Liver (tissue), 9 donors: ENCODE measurements around the gene RPS6KA5. TPM values are rescaled to one million over a fixed set of nuclear protein-coding genes. Genes with fewer than 3 reads are reported as not detected.
A peak's percentile ranks its signal among the peaks of the same experiment; 100 is the strongest.

ENCODE experiments used
- DNase-seq: peaks from one replicate; pipeline ENCODE4 v3.0.0-alpha.2; 2017; ENCODE audit warnings: low spot score
- H3K27ac ChIP-seq, 2 donors: one replicate each; pipeline ENCODE4 v1.7.0; 2013; ENCODE audit warnings: inconsistent platforms in 2 of 2, low read length in 2 of 2, control low read depth in 1 of 2, low read depth in 1 of 2, mild to moderate bottlenecking in 1 of 2
- H3K27me3 ChIP-seq, 4 donors: one replicate each; pipeline versions ENCODE4 v1.6.1 to v1.7.0; 2013; ENCODE audit warnings: low read length in 3 of 4, inconsistent platforms in 1 of 4, mild to moderate bottlenecking in 1 of 4, moderate library complexity in 1 of 4; ENCODE audit not compliant: control insufficient read depth in 4 of 4, insufficient read depth in 4 of 4
- H3K36me3 ChIP-seq, 4 donors: one replicate each; pipeline versions ENCODE4 v1.6.1 to v1.7.0; 2013; ENCODE audit warnings: low read length in 3 of 4, mild to moderate bottlenecking in 3 of 4, low read depth in 1 of 4, moderate library complexity in 1 of 4; ENCODE audit not compliant: control insufficient read depth in 4 of 4, insufficient read depth in 3 of 4
- H3K4me1 ChIP-seq, 4 donors: one replicate each; pipeline versions ENCODE4 v1.6.1 to v1.7.0; 2013; ENCODE audit warnings: low read length in 3 of 4, mild to moderate bottlenecking in 3 of 4, moderate library complexity in 1 of 4; ENCODE audit not compliant: control insufficient read depth in 4 of 4, insufficient read depth in 4 of 4
- H3K4me3 ChIP-seq, 3 donors: one replicate each; pipeline versions ENCODE4 v1.6.1 to v1.7.0; 2013; ENCODE audit warnings: low read length in 3 of 3, control low read depth in 1 of 3, low read depth in 1 of 3, mild to moderate bottlenecking in 1 of 3
- H3K9ac ChIP-seq, 2 donors: one replicate each; pipeline ENCODE4 v1.7.0; 2013; ENCODE audit warnings: low read length in 2 of 2, mild to moderate bottlenecking in 2 of 2, moderate library complexity in 2 of 2, control low read depth in 1 of 2, low read depth in 1 of 2
- H3K9me3 ChIP-seq, 4 donors: one replicate each; pipeline versions ENCODE4 v1.6.1 to v1.7.0; 2013; ENCODE audit warnings: low read length in 3 of 4; ENCODE audit not compliant: control insufficient read depth in 4 of 4
- ATF3 ChIP-seq: IDR thresholded peaks from 2 replicates; pipeline ENCODE4 v1.6.1; 2016; ENCODE audit warnings: antibody characterized with exemption
- EGR1 ChIP-seq, 2 donors: IDR thresholded peaks; 2 replicates each; pipeline ENCODE4 v1.6.1; 2016 to 2018; ENCODE audit warnings: antibody characterized with exemption in 2 of 2, low read depth in 2 of 2
- FOXA1 ChIP-seq: IDR thresholded peaks from 2 replicates; pipeline ENCODE4 v1.6.1; 2016; ENCODE audit warnings: antibody characterized with exemption
- FOXA2 ChIP-seq: IDR thresholded peaks from 2 replicates; pipeline ENCODE4 v1.6.1; 2016; ENCODE audit warnings: antibody characterized with exemption
- GABPA ChIP-seq, 2 donors: IDR thresholded peaks in 1 of 2; conservative IDR thresholded peaks in 1 of 2; 2 replicates each; pipeline ENCODE4 v1.6.1; 2016; ENCODE audit warnings: antibody characterized with exemption in 2 of 2, mild to moderate bottlenecking in 1 of 2, moderate library complexity in 1 of 2
- HNF4A ChIP-seq, 2 donors: conservative IDR thresholded peaks; 2 replicates each; pipeline ENCODE4 v1.6.1; 2016; ENCODE audit warnings: antibody characterized with exemption in 2 of 2, mild to moderate bottlenecking in 2 of 2
- HNF4G ChIP-seq: IDR thresholded peaks from 2 replicates; pipeline ENCODE4 v1.6.1; 2016; ENCODE audit warnings: antibody characterized with exemption
- JUND ChIP-seq, 2 donors: IDR thresholded peaks; 2 replicates each; pipeline ENCODE4 v1.6.1; 2016; ENCODE audit warnings: antibody characterized with exemption in 2 of 2
- RAD21 ChIP-seq, 2 donors: IDR thresholded peaks; 2 replicates each; pipeline ENCODE4 v1.6.1; 2016; ENCODE audit warnings: antibody characterized with exemption in 2 of 2, mild to moderate bottlenecking in 2 of 2
- RXRA ChIP-seq, 2 donors: IDR thresholded peaks; 2 replicates each; pipeline ENCODE4 v1.6.1; 2017 to 2018; ENCODE audit warnings: antibody characterized with exemption in 2 of 2, mild to moderate bottlenecking in 1 of 2
- YY1 ChIP-seq: IDR thresholded peaks from 2 replicates; pipeline ENCODE4 v1.6.1; 2016; ENCODE audit warnings: antibody characterized with exemption, mild to moderate bottlenecking
- ZBTB33 ChIP-seq: IDR thresholded peaks from 2 replicates; pipeline ENCODE4 v1.6.1; 2016; ENCODE audit warnings: antibody characterized with exemption
- WGBS: extraction: QIAGEN DNeasy Blood & Tissue Kit; methylation state at CpG from one replicate; pipeline ENCODE4 v1.1.7; 2013; 5-methylcytosine and 5-hydroxymethylcytosine counted together
- polyA plus RNA-seq, 2 donors: library from polyadenylated mRNA; stranded (reverse) in 1 of 2; unstranded in 1 of 2; fragments of 200-250 nt in 1 of 2; fragments of >200 nt in 1 of 2; fragmentation: Nextera tagmentation in 1 of 2; extraction: Ambion mirVana in 1 of 2; gene quantifications; one replicate each; pipeline versions ENCODE4 v1.2.1 to v1.2.3, GENCODE V29; 2013 to 2015
- total RNA-seq, 2 donors: library from RNA; depleted of rRNA; stranded (reverse); fragments of >200 nt; gene quantifications; one replicate each; pipeline ENCODE4 v1.2.3, GENCODE V29; 2014
- TF ChIP-seq, protein P1 (sequence below): IDR thresholded peaks from 2 replicates; pipeline ENCODE4 v1.6.1; 2016; ENCODE audit warnings: antibody characterized with exemption
- TF ChIP-seq, protein P2 (sequence below): fragments of 150-350 bp; IDR thresholded peaks from 2 replicates; pipeline ENCODE4 v1.5.1; 2017; ENCODE audit warnings: improper control_type of control experiment, low read depth, low read length; ENCODE audit not compliant: missing input control
- TF ChIP-seq, protein P3 (sequence below): IDR thresholded peaks from 2 replicates; pipeline ENCODE4 v1.6.1; 2016; ENCODE audit warnings: antibody characterized with exemption, mild to moderate bottlenecking
- donor health status: healthy.
- donor health status: healthy.
- donor health status: healthy.
- donor health status: healthy.
- donor health status: healthy.

The RPS6KA5 gene
- total and polyA plus RNA-seq, 4 donors, result 0.52 to 2.3 (median 1.3) TPM

DNA sequence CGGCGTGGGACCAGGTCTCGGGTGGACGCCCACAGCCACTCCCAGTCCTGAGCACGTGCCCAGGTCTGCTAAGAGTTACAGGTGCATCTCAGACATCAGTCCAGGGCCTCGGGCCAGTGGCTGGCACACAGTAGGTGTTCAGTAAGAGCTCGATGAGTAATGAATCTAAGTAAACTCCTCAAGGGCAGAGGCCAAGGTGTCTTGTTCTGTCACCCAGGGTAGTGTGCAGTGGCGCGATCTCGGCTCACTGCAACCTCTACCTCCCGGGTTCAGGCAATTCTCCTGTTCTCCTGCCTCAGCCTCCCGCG lies 255.4 kb downstream of the RPS6KA5 start (continued):
- TF ChIP-seq ZBTB33, result no peak
- TF ChIP-seq YY1, result no peak
- TF ChIP-seq, protein P1, sequence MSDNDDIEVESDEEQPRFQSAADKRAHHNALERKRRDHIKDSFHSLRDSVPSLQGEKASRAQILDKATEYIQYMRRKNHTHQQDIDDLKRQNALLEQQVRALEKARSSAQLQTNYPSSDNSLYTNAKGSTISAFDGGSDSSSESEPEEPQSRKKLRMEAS, result no peak

- WGBS, result 86% methylated on average over 18 of the region's 18 CpGs
Observed at GRCh38 chr14:90804292-90805083, 256.0 kb downstream of the RPS6KA5 start.

More at GRCh38 chr14:90804292-90805083, 256.0 kb downstream of the RPS6KA5 start:
- peaks cover 18 to 29% (median 23%) of the 10 kb centered on the region in 4 donors for H3K4me1 ChIP-seq
- no peak overlapping the region for H3K9ac ChIP-seq
- H3K9me3 ChIP-seq, result no peaks in the 10 kb centered on the region
- no peaks in the 10 kb centered on the region for H3K27me3 ChIP-seq
- H3K27ac ChIP-seq, result peak overlapping the region; percentile 1 to 16
- no peaks in the 10 kb centered on the region for H3K36me3 ChIP-seq
- TF ChIP-seq GABPA (IDR thresholded peaks at IDR 0.05 in 1 of 2, conservative IDR thresholded peaks at IDR 0.05 in 1 of 2) (no peak), RAD21 (IDR thresholded peaks at IDR 0.05) (no peak), JUND (IDR thresholded peaks at IDR 0.05) (no peak), FOXA2 (no peak), FOXA1 (no peak), HNF4G (no peak), ATF3 (no peak), HNF4A (conservative IDR thresholded peaks at IDR 0.05) (no peak), EGR1 (IDR thresholded peaks at IDR 0.05; ENCODE audit: low read depth in 2 of 2) (no peak), ZBTB33 (no peak), RXRA (IDR thresholded peaks at IDR 0.05) (no peak)
- TF ChIP-seq, protein P2, sequence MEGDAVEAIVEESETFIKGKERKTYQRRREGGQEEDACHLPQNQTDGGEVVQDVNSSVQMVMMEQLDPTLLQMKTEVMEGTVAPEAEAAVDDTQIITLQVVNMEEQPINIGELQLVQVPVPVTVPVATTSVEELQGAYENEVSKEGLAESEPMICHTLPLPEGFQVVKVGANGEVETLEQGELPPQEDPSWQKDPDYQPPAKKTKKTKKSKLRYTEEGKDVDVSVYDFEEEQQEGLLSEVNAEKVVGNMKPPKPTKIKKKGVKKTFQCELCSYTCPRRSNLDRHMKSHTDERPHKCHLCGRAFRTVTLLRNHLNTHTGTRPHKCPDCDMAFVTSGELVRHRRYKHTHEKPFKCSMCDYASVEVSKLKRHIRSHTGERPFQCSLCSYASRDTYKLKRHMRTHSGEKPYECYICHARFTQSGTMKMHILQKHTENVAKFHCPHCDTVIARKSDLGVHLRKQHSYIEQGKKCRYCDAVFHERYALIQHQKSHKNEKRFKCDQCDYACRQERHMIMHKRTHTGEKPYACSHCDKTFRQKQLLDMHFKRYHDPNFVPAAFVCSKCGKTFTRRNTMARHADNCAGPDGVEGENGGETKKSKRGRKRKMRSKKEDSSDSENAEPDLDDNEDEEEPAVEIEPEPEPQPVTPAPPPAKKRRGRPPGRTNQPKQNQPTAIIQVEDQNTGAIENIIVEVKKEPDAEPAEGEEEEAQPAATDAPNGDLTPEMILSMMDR, result no peak
- TF ChIP-seq, protein P1, result no peak
- TF ChIP-seq, protein P3, sequence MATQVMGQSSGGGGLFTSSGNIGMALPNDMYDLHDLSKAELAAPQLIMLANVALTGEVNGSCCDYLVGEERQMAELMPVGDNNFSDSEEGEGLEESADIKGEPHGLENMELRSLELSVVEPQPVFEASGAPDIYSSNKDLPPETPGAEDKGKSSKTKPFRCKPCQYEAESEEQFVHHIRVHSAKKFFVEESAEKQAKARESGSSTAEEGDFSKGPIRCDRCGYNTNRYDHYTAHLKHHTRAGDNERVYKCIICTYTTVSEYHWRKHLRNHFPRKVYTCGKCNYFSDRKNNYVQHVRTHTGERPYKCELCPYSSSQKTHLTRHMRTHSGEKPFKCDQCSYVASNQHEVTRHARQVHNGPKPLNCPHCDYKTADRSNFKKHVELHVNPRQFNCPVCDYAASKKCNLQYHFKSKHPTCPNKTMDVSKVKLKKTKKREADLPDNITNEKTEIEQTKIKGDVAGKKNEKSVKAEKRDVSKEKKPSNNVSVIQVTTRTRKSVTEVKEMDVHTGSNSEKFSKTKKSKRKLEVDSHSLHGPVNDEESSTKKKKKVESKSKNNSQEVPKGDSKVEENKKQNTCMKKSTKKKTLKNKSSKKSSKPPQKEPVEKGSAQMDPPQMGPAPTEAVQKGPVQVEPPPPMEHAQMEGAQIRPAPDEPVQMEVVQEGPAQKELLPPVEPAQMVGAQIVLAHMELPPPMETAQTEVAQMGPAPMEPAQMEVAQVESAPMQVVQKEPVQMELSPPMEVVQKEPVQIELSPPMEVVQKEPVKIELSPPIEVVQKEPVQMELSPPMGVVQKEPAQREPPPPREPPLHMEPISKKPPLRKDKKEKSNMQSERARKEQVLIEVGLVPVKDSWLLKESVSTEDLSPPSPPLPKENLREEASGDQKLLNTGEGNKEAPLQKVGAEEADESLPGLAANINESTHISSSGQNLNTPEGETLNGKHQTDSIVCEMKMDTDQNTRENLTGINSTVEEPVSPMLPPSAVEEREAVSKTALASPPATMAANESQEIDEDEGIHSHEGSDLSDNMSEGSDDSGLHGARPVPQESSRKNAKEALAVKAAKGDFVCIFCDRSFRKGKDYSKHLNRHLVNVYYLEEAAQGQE, result no peak
- H3K4me3 ChIP-seq, result no peak overlapping the region
- DNase-seq, result no peak
